Thymus (tissue), 11 donors: ENCODE data around the gene MYO15A. TPM values are rescaled to one million over a fixed set of nuclear protein-coding genes. Genes with fewer than 3 reads are reported as not detected.

ENCODE experiments used
- DNase-seq, 9 donors: peaks; one replicate each; pipeline ENCODE4 v3.0.0-alpha.2; 2013; ENCODE audit warnings: low spot score in 9 of 9, low read depth in 6 of 9, missing footprints in 1 of 9
- H3K27ac ChIP-seq, 2 donors: one replicate each; pipeline ENCODE4 v1.5.1; 2013; ENCODE audit warnings: control low read depth in 1 of 2, low read depth in 1 of 2, low read length in 1 of 2, mild to moderate bottlenecking in 1 of 2, moderate library complexity in 1 of 2
- H3K27me3 ChIP-seq, 2 donors: one replicate each; pipeline ENCODE4 v1.5.1; 2013; ENCODE audit warnings: low read length in 1 of 2; ENCODE audit not compliant: control insufficient read depth in 2 of 2, insufficient read depth in 1 of 2
- H3K36me3 ChIP-seq, 2 donors: one replicate each; pipeline ENCODE4 v1.5.1; 2013; ENCODE audit warnings: low read length in 1 of 2, mild to moderate bottlenecking in 1 of 2, moderate library complexity in 1 of 2; ENCODE audit not compliant: control insufficient read depth in 2 of 2, insufficient read depth in 2 of 2
- H3K4me1 ChIP-seq, 2 donors: one replicate each; pipeline ENCODE4 v1.5.1; 2013; ENCODE audit warnings: low read length in 2 of 2; ENCODE audit not compliant: control insufficient read depth in 2 of 2, insufficient read depth in 2 of 2
- H3K4me3 ChIP-seq, 2 donors: one replicate each; pipeline ENCODE4 v1.5.1; 2013; ENCODE audit warnings: low read length in 2 of 2, control low read depth in 1 of 2, mild to moderate bottlenecking in 1 of 2
- H3K9me3 ChIP-seq, 2 donors: one replicate each; pipeline ENCODE4 v1.5.1; 2013; ENCODE audit warnings: low read length in 1 of 2, mild to moderate bottlenecking in 1 of 2; ENCODE audit not compliant: control insufficient read depth in 2 of 2, insufficient read depth in 1 of 2
- WGBS: extraction: QIAGEN DNeasy Blood & Tissue Kit; methylation state at CpG from one replicate; pipeline ENCODE4 v1.1.7; 2013; 5-methylcytosine and 5-hydroxymethylcytosine counted together
- polyA plus RNA-seq: library from polyadenylated mRNA; stranded (reverse); fragments of 200-250 nt; gene quantifications from one replicate; pipeline ENCODE4 v1.2.3, GENCODE V29; 2013
- total RNA-seq: library from RNA; stranded (reverse); fragments of 120-200 nt; gene quantifications from one replicate; pipeline ENCODE4 v1.2.4, GENCODE V29; 2013
- donor health status: healthy.

The MYO15A gene
- total and polyA plus RNA-seq, 2 donors: 0.24 to 1.9 TPM

GRCh38 chr17:18182110-18182977 is 73.8 kb downstream of the MYO15A start:
- Histone ChIP-seq H3K4me3 (peak overlapping the region; percentile 78), H3K36me3 (peaks cover 6 to 9% of the 10 kb centered on the region in 2 donors), H3K4me1 (peaks cover 27 to 34% of the 10 kb centered on the region in 2 donors), H3K9me3 (peaks cover 2 to 4% of the 10 kb centered on the region in 2 donors), H3K27ac (peak overlapping the region; percentile 96 to 99), H3K27me3 (no peaks in the 10 kb centered on the region)
- DNase-seq: peak in 1 of 9 donors; percentile 16
- 40% methylated on average over 28 of the region's 28 CpGs for WGBS

DNA sequence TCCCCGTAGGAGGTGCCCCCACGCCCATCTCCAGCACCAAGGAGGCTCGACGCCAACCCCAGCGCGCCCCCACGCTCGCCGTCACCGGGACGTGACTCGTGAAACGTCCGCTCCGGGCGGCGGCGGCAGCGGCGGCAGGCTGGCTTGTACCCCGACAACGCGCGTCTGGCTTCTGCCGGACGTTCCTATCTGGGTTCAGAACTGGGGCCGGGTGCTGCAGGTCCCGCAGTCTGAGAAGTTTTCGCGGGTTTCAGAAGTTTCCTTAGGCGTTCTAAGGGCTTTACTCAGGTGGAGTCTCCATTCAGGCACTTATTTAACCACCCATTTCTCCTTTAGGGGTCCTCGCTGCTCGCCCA is 74.4 kb downstream of the MYO15A start:
- no peak for DNase-seq
- Histone ChIP-seq H3K4me1 (peaks cover 34 to 40% of the 10 kb centered on the region in 2 donors), H3K4me3 (peak overlapping the region; percentile 78), H3K36me3 (peaks cover 12 to 15% of the 10 kb centered on the region in 2 donors), H3K9me3 (peaks cover 2 to 4% of the 10 kb centered on the region in 2 donors), H3K27ac (peak overlapping the region; percentile 96 to 99), H3K27me3 (no peaks in the 10 kb centered on the region)
- under 1% methylated on average over 33 of the region's 33 CpGs for WGBS

DNA sequence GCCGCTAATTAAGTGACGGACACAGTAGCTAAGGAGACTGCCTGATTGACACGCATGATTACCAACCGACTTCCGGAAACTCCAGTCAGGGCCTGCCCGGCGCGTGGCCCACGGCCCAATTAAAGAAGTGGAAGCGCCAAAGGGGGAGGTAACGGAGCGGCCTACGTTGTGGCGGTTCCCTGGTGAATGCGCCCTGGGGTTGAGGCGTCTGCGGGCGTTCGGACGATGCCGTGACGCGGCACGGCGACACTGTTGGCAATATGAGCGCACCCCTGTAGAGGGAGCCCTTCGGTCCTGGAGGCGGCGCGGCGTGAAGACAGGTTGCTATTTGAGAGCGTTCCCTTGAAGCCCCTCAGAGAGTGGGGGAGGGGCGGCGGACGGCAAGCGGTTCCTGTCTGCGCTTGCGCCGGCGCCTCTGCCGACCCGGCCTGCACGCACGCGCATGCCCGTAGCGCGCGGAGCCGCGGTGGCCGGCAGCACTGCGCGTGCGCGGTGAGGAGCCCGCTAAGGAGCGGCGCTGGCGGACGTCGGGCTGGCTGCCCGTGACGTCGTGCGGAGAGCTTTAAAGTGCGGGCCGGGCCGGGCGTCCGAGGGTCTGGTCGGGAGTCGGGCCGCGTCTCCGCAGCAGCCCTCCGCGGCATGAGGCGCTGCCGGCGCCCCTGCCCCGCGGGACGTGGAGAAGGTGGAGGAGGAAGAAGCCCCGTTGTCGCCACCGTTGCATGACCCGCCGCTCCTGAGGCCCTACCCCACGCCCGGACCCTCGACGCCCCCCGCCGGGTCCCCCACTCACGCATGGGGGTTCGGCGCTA is 75.0 kb downstream of the MYO15A start, which contains the start of gene ALKBH5:
Gene ALKBH5 (plus strand): TSS at position 495 of the 809 bp plus-strand sequence. CDS start 416 bp downstream, outside the sequence.
- peak; percentile 94 to 99 (median 98) for DNase-seq
- H3K4me3 ChIP-seq: peak within 1 kb of the TSS; percentile 78
- peaks cover 2 to 4% of the 10 kb centered on the region in 2 donors for H3K9me3 ChIP-seq
- WGBS: under 1% methylated on average over 98 of the region's 98 CpGs
- peaks cover 16 to 21% of the 10 kb centered on the region in 2 donors for H3K36me3 ChIP-seq
- no peaks in the 10 kb centered on the region for H3K27me3 ChIP-seq
- peaks cover 37 to 45% of the 10 kb centered on the region in 2 donors for H3K4me1 ChIP-seq
- peak within 1 kb of the TSS; percentile 98 to 99 for H3K27ac ChIP-seq

- H3K4me1 ChIP-seq: peaks cover 38 to 46% of the 10 kb centered on the region in 2 donors
- DNase-seq: peak in 8 of 9 donors; percentile 22 to 72 (median 41)
- H3K36me3 ChIP-seq: peaks cover 23 to 26% of the 10 kb centered on the region in 2 donors
- H3K4me3 ChIP-seq: peak overlapping the region; percentile 78
- H3K27me3 ChIP-seq: no peaks in the 10 kb centered on the region
- under 1% methylated on average over 92 of the region's 92 CpGs for WGBS
- peaks cover 2 to 4% of the 10 kb centered on the region in 2 donors for H3K9me3 ChIP-seq
- H3K27ac ChIP-seq: peak overlapping the region; percentile 98 to 99
Observed at GRCh38 chr17:18184143-18185031, 75.8 kb downstream of the MYO15A start.

GRCh38 chr17:18185391-18185790 is 76.8 kb downstream of the MYO15A start:
- Histone ChIP-seq H3K4me3 (peak overlapping the region; percentile 78), H3K4me1 (peaks cover 45 to 50% of the 10 kb centered on the region in 2 donors), H3K36me3 (peaks cover 23 to 32% of the 10 kb centered on the region in 2 donors), H3K27ac (peak overlapping the region in 1 of 2 donors; percentile 8), H3K27me3 (no peaks in the 10 kb centered on the region), H3K9me3 (peaks cover 2 to 4% of the 10 kb centered on the region in 2 donors)
- 65% methylated on average over 3 of the region's 3 CpGs for WGBS
- no peak for DNase-seq

GRCh38 chr17:18185832-18186626 is 77.5 kb downstream of the MYO15A start:
- Histone ChIP-seq H3K27ac (no peak overlapping the region), H3K4me1 (peaks cover 50 to 53% of the 10 kb centered on the region in 2 donors), H3K27me3 (no peaks in the 10 kb centered on the region), H3K4me3 (peak overlapping the region; percentile 78), H3K9me3 (peaks cover 2 to 4% of the 10 kb centered on the region in 2 donors), H3K36me3 (peaks cover 29 to 39% of the 10 kb centered on the region in 2 donors)
- no peak for DNase-seq
- 88% methylated on average over 10 of the region's 10 CpGs for WGBS

DNA sequence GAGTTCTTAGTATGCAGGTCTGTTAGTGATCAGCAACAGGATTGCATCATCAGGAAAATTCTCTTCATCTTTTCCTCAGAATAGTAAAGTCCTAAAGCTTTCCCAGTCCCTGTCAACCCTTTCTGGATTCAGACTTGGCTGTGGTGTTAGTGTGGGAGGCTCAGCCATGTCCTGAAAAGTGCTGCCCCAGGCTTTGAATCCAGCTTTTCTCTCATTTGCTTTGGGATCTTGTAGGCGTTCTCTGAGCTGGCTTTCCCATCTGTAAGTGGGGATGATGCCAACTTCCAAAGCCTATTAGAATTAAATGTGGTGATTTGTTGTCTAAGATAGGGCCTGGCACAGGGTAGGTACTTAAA is 78.0 kb downstream of the MYO15A start:
- Histone ChIP-seq H3K4me3 (peak overlapping the region; percentile 78), H3K4me1 (peaks cover 52 to 56% of the 10 kb centered on the region in 2 donors), H3K36me3 (peaks cover 35 to 45% of the 10 kb centered on the region in 2 donors), H3K9me3 (peaks cover 2 to 4% of the 10 kb centered on the region in 2 donors), H3K27ac (no peak overlapping the region), H3K27me3 (no peaks in the 10 kb centered on the region)
- WGBS: 85% methylated on average over 1 of the region's 1 CpG
- no peak for DNase-seq

GRCh38 chr17:18187226-18187625 is 78.7 kb downstream of the MYO15A start:
- Histone ChIP-seq H3K9me3 (peaks cover 2 to 4% of the 10 kb centered on the region in 2 donors), H3K27me3 (no peaks in the 10 kb centered on the region), H3K27ac (no peak overlapping the region), H3K4me3 (peak overlapping the region; percentile 0 to 78), H3K36me3 (peaks cover 39 to 50% of the 10 kb centered on the region in 2 donors), H3K4me1 (peaks cover 51% of the 10 kb centered on the region in 2 donors)
- DNase-seq: no peak
- WGBS: 84% methylated on average over 2 of the region's 2 CpGs
